HG03103 (cell line): ENCODE results near the gene CD58.

ENCODE experiments used
- ATAC-seq: cut with Tn5 transposase; IDR thresholded peaks from one replicate; pipeline ENCODE4 v1.9.1; 2021; ENCODE audit warnings: low read depth; ENCODE audit not compliant: unreplicated experiment

CD58 gene

DNA sequence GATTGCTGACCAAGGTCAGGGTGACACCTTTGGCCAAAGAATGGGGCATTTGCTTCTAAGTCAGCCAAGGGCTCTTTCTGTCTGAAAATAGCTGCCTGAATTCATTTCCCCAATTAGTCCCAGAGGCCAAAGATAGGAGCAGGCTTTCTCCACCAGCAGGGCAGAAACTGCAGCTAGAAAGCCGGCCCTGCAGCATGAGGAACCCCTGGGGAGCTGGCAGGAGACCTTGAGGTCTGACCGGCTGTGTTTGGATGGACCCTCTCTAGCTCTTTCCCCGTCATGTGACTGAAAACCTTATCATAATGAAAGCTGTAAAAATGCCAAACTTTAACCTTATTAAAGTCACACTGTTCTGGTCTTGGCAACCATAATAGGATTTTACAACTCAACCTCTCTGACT is 93.4 kb downstream of the CD58 start:
- no peak for ATAC-seq

DNA sequence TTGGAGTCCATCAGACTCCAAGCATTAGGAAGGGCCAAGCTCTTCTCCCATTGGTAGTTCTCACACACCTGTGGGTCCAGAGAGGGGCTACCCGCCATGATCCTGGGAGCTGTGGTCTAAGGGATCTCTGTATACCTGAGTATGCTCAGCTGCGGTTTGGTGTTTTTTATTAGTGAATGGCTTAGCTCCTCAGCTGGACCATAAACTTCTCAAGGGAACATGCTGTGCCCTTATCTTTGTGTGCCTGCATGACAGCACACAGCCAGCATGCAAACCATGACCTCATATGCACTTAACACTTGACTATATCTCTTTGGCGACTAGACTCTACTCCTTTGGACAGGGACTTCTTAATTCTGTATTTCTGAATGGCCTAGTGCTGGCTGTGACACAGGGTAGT is 94.5 kb downstream of the CD58 start:
- no peak for ATAC-seq

DNA sequence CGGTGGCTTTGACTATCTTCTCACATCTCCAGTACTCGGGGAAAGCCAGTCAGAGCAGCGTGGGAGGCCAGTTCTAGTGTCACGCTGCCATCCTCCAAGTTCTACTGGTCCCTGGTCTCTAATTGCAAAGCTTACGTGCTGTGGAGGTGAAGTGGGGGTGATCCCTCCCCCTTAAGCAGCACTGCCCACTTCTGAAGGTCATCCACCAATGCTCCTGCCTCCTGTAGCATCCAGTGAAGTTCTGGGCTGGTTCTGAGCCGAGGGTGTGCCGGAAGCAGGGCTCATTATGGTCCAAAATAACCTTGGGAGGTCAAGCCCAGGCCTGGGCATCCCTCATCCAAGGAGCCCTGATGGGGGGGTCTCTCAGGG is 95.0 kb downstream of the CD58 start:
- no peak for ATAC-seq

DNA sequence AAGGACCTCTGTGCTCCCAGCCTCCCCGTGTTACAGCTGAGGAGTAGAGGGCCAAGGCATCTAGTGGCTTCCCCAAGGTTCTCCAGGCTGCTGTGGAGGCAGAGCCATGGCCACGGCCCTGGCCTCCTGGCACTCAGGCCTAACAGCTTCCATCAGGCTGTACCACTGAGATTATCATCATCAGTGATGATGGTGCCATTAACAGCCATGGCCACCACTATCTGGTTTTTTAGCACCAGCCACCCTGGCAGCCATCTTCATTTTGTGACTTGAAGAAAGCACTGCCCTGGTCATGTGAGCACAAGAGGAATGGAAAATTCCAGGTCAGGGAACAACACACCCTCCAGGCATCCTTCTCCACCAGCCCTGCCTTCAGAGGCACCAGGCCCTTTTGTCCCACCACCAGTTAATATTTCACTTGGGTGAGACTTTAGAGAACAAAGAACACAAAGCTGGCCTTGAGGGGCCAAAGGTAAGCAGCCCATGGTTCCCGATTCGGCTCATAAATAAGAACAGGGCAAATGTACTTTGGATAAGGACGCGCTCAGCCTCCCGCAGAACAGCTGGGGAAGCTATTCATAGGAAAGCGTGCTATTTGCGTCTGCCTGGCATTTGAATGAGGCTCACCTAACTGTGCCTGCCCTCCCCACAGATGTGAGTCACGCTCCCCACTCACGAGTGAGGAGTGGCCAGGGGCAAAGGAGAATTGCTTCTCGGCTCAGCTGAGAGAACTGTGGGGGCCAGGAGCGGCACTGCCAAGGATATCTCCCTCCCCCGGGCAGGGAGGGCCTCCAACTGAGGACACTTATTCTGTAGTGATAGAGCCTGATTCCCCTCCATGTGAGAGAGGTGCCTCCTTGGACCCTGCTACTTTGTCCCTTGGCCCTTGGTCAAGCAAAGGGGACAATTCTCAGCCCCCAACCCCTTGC is 95.6 kb downstream of the CD58 start:
- no peak for ATAC-seq

DNA sequence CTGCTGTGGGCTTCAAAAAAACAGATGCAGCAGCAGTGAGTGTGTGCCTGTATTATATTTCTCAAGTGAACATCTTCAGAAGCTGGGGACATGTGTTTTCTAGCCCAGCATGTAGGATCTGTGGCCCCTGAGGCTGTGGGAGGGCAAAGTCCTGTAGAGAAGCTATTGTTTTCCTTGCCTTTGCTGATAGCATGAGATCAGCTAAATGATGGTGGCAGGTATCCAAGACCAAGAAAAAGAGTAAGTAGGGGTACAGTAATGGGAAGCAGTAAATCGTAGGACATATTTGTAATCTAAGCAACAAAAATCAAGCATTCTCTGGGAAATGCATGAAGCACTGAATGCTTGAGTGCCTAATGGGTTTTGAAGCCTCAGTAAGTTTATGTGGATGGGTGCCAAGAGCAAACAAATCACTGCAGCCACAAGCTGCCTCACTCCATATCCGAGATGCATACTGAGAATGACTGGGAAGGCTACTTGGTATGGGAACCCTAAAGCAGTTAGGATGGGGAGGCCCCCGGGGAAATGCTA is 98.3 kb downstream of the CD58 start:
- ATAC-seq: no peak

DNA sequence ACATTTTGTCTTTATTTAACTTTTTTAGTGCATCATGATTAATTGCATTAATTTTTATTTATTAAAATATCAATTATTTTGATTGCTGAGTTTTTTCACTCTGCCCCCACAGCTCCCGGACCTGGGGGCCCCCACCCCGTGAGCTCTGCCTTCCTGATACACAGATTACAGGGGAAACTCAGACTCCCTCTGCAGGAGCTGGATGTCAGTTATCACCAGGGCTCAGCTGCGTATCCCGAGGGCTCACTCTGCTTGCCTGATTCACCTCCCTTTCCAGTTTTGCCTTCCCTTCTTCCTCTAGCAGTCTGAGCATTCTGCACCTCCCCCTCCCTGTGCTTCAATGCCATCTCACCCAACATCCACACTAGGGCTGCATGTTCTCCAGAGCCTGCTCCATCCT is 99.6 kb downstream of the CD58 start:
- no peak for ATAC-seq

DNA sequence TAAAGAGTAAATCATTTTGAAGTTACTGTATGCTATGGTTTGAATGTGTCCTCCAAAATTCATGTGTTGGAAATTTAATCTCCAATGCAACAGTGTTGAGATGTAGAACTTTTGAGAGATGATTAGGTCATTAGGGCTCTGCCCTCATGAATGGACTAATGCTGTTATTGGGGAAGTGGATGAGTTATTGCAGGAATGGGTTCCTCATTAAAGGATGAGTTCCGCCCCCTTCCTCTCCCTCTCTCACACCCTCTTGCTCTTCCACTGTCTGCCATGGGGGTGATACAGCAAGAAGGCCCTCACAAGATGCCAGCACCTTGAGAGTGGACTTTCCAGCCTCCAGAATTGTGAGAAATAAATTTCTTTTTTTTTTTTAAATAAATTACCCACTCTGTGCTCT is 100.2 kb downstream of the CD58 start:
- ATAC-seq: no peak

DNA sequence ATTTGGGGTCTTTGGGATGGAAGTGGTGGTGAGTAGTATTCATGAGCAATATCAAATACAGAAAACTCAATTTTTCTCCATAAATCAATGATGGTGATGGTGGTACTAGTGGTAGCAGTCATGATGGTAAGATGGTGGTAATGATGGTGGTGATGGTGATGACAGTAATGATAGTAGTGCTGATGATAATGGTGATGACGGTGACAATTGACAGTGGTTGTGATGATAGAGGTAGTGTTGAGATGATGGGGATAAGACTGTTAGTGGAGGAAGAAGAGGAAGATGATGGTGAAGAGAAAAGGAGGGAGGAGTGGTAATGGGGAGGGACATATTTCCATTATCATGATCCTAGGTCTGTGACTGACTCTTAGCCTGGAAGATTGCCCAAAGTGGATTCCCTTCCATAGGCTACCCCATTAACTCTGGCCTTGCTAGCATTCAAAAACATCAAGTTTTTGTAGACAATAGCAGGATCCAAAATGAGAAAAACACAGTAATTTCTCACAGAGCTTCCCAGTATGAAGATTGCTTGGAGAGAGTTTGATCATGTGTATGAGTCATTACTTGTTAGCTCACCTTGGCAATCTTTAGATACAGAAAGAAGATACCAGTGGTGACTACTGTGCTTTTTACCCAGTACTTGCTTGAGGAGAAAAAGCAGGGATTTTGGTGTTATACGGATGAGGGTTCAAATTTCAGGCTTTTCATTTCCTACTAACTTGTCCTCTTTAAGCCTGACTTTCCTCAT is 103.8 kb downstream of the CD58 start:
- ATAC-seq: no peak

DNA sequence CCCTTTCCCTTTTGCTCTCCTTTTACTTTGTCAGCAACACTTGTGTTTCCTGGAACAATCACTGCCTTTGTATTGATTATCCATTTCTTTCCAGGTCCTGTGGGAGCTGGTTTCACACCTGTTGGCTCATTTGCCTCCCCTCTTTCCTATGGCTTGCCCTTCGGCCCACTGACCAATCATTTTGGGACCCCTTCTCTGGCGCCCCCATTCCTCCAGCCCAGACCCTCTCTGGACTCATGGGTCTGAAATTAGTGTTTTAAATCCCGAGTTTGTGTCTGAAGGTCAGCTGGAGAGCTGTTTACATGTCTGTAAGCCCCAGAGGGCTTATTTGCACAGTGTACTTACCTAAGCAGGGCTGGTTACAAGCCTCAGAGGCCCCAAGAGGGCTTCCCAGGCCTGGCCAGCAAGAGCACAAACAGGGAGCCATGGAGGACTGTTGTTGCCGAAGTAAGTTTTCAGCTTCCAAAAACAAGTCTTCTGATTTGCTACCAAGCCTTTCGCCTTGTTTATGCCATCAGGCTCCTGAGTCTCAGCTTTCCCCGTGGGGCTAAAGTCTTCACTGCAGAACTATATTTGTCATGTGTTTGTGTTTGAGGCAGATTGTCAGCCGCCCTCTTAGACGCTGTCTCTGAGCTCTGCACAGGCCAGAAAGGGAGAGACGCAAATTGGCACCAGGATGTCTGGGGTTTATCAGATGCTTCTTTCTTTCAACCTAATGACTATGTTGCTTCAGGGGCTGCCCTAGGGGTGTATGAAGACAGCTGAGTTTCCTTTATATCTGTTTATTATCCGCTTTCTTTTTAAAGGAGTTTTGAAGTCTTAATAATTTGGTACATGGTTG is 104.8 kb downstream of the CD58 start:
- ATAC-seq: no peak

DNA sequence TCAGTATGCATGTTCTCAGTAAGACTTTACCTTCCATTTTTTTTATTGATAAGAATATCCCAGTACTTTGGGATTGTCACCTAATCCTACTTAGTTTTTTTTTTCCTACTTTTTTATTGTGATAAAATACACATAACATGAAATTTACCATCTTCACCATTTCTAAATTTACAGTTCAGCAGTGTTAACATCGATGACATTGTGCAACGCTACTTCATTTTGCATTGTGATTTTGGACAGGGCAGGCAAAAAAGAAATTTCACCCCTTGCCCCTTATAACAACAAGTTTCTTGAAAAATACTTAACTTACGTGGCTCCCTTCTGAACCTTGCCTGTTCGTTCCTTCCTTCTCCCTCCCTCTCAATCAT is 105.4 kb downstream of the CD58 start:
- no peak for ATAC-seq
